ENCODE measurements around the gene SUN5. TPM values are rescaled to one million over a fixed set of nuclear protein-coding genes. Genes with fewer than 3 reads are reported as not detected.

The SUN5 gene
- total and polyA plus RNA-seq, 2 donors (not counting 1 experiment from before 2014, with no cell fraction given): not detected

DNA sequence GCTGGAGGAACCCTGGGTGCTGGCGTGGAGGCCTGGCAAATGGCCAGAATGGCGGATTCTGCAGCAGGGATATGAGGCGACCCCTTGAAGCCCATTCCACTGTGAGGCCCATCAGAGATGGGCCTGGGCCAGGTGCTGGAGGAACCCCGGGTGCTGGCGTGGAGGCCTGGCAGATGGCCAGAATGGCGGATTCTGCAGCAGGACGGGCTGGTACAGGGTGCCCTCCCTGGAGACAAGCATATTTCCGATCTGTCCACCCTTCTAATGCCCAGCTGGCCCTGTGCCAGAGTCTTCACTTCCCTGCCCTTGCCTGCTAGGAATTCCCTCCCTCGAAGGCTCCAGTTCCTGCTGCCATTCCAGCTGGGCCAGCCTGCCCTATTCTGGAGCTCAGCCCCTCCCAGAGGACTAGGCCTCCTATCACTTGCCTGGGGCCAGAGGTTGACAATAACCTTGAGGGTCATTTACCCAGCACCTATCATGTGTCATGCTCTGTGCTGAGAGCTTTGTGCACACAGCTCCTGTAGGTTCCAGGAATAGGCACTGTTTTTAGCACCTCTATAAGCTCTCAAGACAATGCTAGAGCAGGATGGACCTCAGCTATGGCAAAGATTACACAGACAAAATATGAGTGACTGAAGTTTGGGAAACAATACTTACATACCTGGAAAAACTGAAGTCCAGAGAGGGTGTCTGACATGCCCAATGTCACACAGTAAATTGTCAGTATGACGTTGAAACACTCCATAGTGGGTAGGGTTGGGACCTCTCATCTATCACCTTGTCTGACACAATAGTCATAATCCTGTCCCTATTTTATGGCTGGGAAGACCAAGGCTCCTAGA is 21.4 kb downstream of the SUN5 start:
- H3K9me3 Mint-ChIP-seq (ENCODE audit: insufficient read depth): no peaks in the 10 kb centered on the region
- Histone ChIP-seq H3K4me3 (ENCODE audit: control extremely low read depth in 1 of 5, extremely low read depth in 1 of 5, insufficient read depth in 1 of 5, low read depth in 2 of 5, low read length in 4 of 5) (no peak overlapping the region), H2AFZ (ENCODE audit: insufficient read depth, low read depth, low read length, poor library complexity, severe bottlenecking) (no peak overlapping the region), H3K27me3 (replicated peaks in 1 of 4; ENCODE audit: control extremely low read depth in 1 of 4, control insufficient read depth in 3 of 4, insufficient read depth in 4 of 4, low read length in 3 of 4) (no peaks in the 10 kb centered on the region), H3K9ac (ENCODE audit: low read length) (no peak overlapping the region), H3K36me3 (replicated peaks in 1 of 2; ENCODE audit: control extremely low read depth in 1 of 2, control insufficient read depth in 1 of 2, extremely low read depth in 1 of 2, insufficient read depth in 2 of 2, low read length in 1 of 2) (no peaks in the 10 kb centered on the region), H3K9me3 (ENCODE audit: control extremely low read depth in 1 of 3, control insufficient read depth in 2 of 3, insufficient read depth in 1 of 3, low read length in 2 of 3) (peaks cover 0 to 5% (median 0%) of the 10 kb centered on the region in 3 donors), H3K4me2 (replicated peaks; ENCODE audit: low read depth, low read length, poor library complexity, severe bottlenecking) (no peak overlapping the region), H4K20me1 (ENCODE audit: control insufficient read depth, insufficient read depth, low read length, poor library complexity, severe bottlenecking) (no peaks in the 10 kb centered on the region), H3K79me2 (ENCODE audit: control insufficient read depth, insufficient read depth, low read length) (no peaks in the 10 kb centered on the region), H3K4me1 (ENCODE audit: control insufficient read depth in 2 of 2, insufficient read depth in 2 of 2, low read length in 2 of 2) (no peaks in the 10 kb centered on the region), H3K27ac (ENCODE audit: low read length in 2 of 2) (no peak overlapping the region)
- TF ChIP-seq CTCF (IDR thresholded peaks at IDR 0.05): no peak
- TF ChIP-seq EZH2 (IDR thresholded peaks at IDR 0.05; ENCODE audit: borderline replicate concordance, insufficient read depth, low read depth, low read length, poor library complexity, severe bottlenecking): no peak
- DNase-seq (no peak), ATAC-seq (ENCODE audit: low read depth) (no peak)
- no peak overlapping the region for H3K27ac Mint-ChIP-seq
- WGBS (ENCODE audit: insufficient coverage): 92% methylated on average over 9 of the region's 10 CpGs
- intact Hi-C loops (cut with micrococcal nuclease): no loop called here
- ChIA-PET CTCF (interaction anchor here (1.1 kb wide), 1 partner anchor 9 kb away, joined by 3 read pairs; no protein-coding TSS in a partner anchor), POLR2A (no interaction called here)
- H3K4me3 Mint-ChIP-seq: no peak overlapping the region
- H3K4me1 Mint-ChIP-seq: no peaks in the 10 kb centered on the region
- no peaks in the 10 kb centered on the region for H3K27me3 Mint-ChIP-seq

GRCh38 chr20:32980990-32981389 is 23.2 kb downstream of the SUN5 start:
- no peaks in the 10 kb centered on the region for H3K4me1 Mint-ChIP-seq
- H3K79me2 ChIP-seq (ENCODE audit: control insufficient read depth, insufficient read depth, low read length): no peaks in the 10 kb centered on the region
- H3K36me3 ChIP-seq (replicated peaks in 1 of 2; ENCODE audit: control extremely low read depth in 1 of 2, control insufficient read depth in 1 of 2, extremely low read depth in 1 of 2, insufficient read depth in 2 of 2, low read length in 1 of 2): no peaks in the 10 kb centered on the region
- no peaks in the 10 kb centered on the region for H3K9me3 Mint-ChIP-seq (ENCODE audit: insufficient read depth)
- H3K27ac Mint-ChIP-seq: no peak overlapping the region
- H3K27me3 Mint-ChIP-seq: no peaks in the 10 kb centered on the region
- H3K4me3 ChIP-seq (ENCODE audit: control extremely low read depth in 1 of 5, extremely low read depth in 1 of 5, insufficient read depth in 1 of 5, low read depth in 2 of 5, low read length in 4 of 5): no peak overlapping the region
- intact Hi-C loops (cut with micrococcal nuclease): no loop called here
- H3K27ac ChIP-seq (ENCODE audit: low read length in 2 of 2): no peak overlapping the region
- 91% methylated on average over 4 of the region's 6 CpGs for WGBS (ENCODE audit: insufficient coverage)
- no peak overlapping the region for H3K4me2 ChIP-seq (replicated peaks; ENCODE audit: low read depth, low read length, poor library complexity, severe bottlenecking)
- no peak for TF ChIP-seq CTCF (IDR thresholded peaks at IDR 0.05)
- no peak for TF ChIP-seq EZH2 (IDR thresholded peaks at IDR 0.05; ENCODE audit: borderline replicate concordance, insufficient read depth, low read depth, low read length, poor library complexity, severe bottlenecking)
- no peak overlapping the region for H3K9ac ChIP-seq (ENCODE audit: low read length)
- no peaks in the 10 kb centered on the region for H3K27me3 ChIP-seq (replicated peaks in 1 of 4; ENCODE audit: control extremely low read depth in 1 of 4, control insufficient read depth in 3 of 4, insufficient read depth in 4 of 4, low read length in 3 of 4)
- ATAC-seq (ENCODE audit: low read depth) (no peak), DNase-seq (no peak)
- no peak overlapping the region for H3K4me3 Mint-ChIP-seq
- no peaks in the 10 kb centered on the region for H4K20me1 ChIP-seq (ENCODE audit: control insufficient read depth, insufficient read depth, low read length, poor library complexity, severe bottlenecking)
- no peaks in the 10 kb centered on the region for H3K4me1 ChIP-seq (ENCODE audit: control insufficient read depth in 2 of 2, insufficient read depth in 2 of 2, low read length in 2 of 2)
- CTCF ChIA-PET: no interaction called here
- H3K9me3 ChIP-seq (ENCODE audit: control extremely low read depth in 1 of 3, control insufficient read depth in 2 of 3, insufficient read depth in 1 of 3, low read length in 2 of 3): peaks cover 0 to 17% (median 0%) of the 10 kb centered on the region in 3 donors
- no peak overlapping the region for H2AFZ ChIP-seq (ENCODE audit: insufficient read depth, low read depth, low read length, poor library complexity, severe bottlenecking)
- POLR2A ChIA-PET: no interaction called here

All from B cell (primary cell).